Pulmonary artery endothelial cell (primary cell): ENCODE measurements around the gene TENT4A. TPM values are rescaled to one million over a fixed set of nuclear protein-coding genes. Genes with fewer than 3 reads are reported as not detected.

ENCODE experiments used
- DNase-seq: peaks from one replicate; pipeline ENCODE4 v3.0.0-alpha.2; 2011; ENCODE audit warnings: low read depth, low spot score
- total RNA-seq: library from RNA; depleted of rRNA; stranded (reverse); fragments of >200 nt; gene quantifications from 2 replicates; pipeline ENCODE4 v1.2.3, GENCODE V29; 2014

TENT4A gene
- total RNA-seq, 1 donor from 2014 or later: 9.1 TPM

GRCh38 chr5:6792911-6793471 lies 79.8 kb downstream of the TENT4A start:
- no peak for DNase-seq

- no peak for DNase-seq
These were observed 88.0 kb downstream of the TENT4A start for GRCh38 chr5:6801236-6801635.

DNA sequence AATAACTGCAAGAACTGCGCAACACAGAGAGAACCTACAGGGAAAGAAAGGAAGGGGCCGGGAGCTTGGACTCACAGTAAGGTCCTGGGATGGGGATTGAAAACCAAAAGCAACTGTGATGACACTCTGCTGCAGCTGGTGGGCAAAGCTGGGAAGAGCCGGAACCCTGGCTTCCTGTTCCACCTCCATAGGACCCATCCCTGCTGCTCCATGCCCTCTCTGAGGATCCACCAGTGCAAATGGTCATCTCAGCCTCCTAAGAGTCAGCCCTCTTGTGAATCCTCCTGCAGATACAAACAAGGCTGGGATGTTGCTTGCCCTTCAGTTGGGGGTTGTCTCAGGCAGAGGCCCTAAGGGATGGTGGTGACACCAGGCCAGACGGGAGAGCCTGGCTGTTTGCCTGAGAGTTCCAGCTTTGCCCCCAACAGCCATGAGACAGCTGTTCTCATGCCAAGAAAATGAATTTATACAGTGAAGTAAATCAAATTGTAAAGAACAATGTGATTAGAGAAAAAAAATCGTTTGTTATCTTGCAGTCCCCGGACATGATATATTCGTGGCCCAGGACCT lies 90.8 kb downstream of the TENT4A start:
- no peak for DNase-seq

- DNase-seq: no peak
These were observed 91.7 kb downstream of the TENT4A start for GRCh38 chr5:6804766-6805501.

- no peak for DNase-seq
These were observed 92.6 kb downstream of the TENT4A start for GRCh38 chr5:6805841-6806240.

Other genes starting within 250 kb of the TENT4A start
- 81.8 and 91.5 TPM in 2 replicates for gene NSUN2, start 80.4 kb upstream of the TENT4A start, total RNA-seq
- 11.3 and 13.6 TPM in 2 replicates for gene SRD5A1, start 80.0 kb upstream of the TENT4A start, total RNA-seq